ENCODE results near the gene BANP.
"Not testable (repeated sequence)": the region's sequence is repeated elsewhere in the genome, so short reads cannot be mapped to it uniquely, and the experiment has no call there.

BANP gene

GRCh38 chr16:88101623-88102105 lies 150.4 kb downstream of the BANP start:
- DNase-seq (ENCODE audit: low read depth in 2 of 2), result not testable (repeated sequence)

DNA sequence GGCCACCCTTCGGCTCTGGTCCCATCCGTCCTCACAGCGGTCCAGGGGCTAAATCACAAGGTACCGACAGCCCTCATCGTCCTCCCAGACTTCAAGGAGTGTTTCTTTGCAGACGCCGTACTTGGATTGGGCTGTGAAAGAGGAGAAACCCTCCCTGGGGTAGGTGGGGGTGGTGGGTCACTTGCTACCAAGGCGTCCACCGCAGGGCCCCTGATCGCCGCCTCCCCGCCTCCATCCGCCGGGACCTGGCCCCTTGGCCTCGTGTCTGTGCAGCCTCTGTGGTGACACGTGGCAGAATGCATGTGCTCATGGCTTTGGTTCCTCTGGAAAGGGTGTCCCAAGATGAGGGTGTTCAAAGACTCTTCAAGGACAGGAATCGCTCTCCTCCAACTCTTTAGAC lies 151.4 kb downstream of the BANP start:
- DNase-seq (ENCODE audit: low read depth in 2 of 2), result no peak

DNA sequence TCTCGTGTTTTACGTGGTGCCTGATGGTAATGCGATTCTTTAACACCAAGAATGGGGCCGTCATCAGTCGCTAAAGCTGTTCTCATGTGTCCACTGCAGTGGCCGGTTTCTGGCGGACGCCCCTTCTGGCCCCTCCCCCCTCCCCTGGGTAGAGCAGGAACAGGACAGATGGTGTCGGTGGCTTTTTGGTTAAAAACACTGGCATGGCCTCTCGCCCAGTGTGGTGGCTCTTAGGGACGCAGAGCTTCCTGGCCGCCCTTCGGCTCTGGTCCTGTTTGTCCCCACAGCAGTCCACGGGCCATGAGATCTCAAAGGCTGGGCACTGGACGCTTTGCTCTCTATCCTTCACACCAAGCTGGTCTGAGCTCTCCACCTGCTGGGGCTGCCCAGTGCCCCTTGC lies 151.8 kb downstream of the BANP start:
- no peak for DNase-seq (ENCODE audit: low read depth in 2 of 2)

DNA sequence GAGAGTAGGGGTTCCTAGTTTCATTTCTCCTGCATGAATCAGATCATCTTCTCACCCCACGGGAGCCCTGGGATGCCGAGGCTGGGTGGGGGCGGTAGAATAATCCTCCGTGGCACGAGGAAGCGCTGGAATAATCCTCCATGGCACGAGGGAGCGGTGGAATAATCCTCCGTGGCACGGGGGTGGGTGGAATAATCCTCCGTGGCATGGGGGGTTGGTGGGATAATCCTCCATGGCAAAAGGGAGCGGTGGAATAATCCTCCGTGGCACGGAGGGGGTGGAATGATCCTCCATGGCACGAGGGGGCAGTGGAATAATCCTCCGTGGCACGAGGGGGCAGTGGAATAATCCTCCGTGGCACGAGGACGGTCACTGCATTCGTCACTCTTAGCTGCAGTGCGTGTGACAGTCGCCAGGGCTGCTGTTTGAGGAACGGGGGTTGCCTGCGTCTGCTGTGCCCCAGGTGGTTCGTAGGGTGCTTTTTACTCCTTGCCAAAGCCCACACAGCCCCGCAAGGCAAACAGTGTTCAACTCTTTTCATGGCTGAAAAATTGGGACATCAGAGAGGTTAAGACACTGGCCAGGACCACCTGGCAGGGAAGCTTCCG lies 152.5 kb downstream of the BANP start:
- no peak for DNase-seq (ENCODE audit: low read depth in 2 of 2)

DNA sequence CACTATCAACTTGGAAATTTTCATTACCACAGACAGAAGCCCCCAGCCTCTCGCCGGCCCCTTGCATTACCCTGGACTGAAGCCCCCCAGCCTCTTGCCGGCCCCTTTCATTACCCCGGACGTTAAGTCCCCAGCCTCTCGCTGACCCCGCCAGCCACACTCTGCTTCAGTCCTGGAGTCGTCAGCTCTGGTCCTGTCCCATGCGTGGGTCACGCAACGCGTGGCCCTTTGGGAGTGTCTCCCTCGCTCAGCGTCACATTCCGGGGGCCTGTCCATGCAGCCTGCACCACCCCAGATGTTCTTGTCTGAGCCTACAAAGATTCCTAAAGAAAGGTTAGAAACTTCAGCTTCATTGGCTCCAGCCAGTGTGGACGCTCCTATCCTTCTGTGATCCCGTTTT lies 153.1 kb downstream of the BANP start:
- DNase-seq (ENCODE audit: low read depth in 2 of 2), result not testable (repeated sequence)

DNA sequence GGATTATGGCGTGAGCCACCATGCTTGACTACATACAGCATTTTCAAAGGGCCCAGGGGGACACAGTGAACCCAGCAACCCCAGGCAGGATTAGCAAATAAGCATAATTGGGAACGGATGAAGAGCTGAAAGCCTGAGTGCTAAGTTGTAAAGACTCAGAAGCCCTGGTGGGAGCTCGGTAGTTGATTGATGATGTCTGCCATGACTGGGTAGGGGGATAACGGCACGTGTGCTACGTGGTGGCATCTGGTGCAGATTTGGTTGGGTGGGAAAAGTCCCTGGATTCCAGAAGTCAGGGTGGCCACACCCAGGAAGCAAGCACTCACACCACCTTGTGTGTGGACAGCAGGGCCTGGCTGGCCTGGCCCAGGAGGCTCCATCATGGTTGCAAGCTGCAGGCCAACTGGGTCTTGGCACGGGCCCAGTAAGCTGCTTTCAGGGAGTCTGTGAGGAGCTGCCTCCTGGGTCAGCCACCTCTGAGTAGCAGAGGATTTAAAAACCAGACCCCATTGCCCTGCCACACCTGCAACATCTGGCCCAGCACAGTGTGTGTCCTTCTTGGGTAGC lies 154.4 kb downstream of the BANP start:
- not testable (repeated sequence) for DNase-seq (ENCODE audit: low read depth in 2 of 2)

DNA sequence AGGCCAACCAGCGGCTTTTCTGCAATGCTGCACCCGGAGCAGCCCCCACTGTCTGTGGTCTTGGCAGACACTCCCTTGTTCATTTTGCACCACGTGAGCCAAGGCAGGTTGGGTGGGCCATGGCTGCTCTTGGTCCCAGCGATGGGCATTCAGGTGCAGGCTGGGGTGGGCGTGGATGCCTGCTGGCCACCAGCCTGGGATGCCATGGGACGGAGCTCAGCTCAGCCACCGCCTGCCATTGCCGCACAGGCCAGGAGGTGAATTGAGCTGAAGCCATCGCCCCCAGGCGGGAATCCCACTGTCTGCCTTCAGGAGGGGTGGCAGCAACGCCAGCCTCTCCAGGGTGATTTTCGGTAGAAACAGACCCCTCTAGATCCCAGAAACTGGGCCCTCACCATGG lies 155.3 kb downstream of the BANP start:
- not testable (repeated sequence) for DNase-seq (ENCODE audit: low read depth in 2 of 2)

- no peak for DNase-seq (ENCODE audit: low read depth in 2 of 2)
Observed at GRCh38 chr16:88108762-88109161, 157.5 kb downstream of the BANP start.

DNA sequence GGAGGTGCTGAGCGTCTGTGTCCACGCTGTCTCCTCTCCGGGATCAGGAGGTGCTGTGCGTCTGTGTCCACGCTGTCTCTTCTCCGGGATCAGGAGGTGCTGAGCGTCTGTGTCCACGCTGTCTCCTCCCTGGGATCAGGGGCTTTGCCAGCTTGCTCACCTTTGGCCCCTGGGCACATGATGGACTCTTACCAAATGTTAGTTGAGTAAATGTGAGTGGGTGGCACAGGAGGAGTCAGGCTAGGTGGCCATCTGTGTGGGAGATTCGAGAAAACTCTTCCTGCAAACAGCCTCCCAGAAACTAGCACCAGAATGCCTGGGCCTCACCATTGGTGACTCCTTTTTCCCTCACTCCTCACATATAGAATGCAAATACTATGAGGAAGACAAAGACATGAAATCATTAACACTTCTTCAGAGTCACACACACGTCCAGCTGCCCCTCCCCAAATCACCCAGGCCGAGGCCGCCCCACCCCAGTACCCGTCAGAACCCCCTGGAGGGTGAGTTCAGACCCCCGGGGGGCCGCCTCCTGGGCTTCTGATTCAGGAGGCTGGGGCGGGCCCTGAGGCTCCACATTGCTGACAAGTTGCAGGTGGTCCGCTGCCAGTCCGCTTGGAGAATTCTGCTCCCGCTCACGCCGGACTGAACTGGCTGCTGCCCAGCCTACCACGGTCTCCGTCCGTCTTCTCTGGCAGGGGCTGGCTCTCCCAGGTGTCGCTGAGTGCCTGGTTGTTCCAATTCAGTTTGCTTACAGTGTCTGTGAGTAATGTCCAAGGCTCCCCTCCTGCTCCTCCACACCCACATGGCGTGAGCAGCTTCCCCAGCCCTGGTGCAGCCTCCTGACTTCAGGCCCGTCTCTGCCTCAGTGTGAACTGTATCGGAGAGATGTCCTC lies 158.7 kb downstream of the BANP start:
- DNase-seq (ENCODE audit: low read depth in 2 of 2), result not testable (repeated sequence)

GRCh38 chr16:88110875-88111494 lies 159.8 kb downstream of the BANP start:
- not testable (repeated sequence) for DNase-seq (ENCODE audit: low read depth in 2 of 2)

DNA sequence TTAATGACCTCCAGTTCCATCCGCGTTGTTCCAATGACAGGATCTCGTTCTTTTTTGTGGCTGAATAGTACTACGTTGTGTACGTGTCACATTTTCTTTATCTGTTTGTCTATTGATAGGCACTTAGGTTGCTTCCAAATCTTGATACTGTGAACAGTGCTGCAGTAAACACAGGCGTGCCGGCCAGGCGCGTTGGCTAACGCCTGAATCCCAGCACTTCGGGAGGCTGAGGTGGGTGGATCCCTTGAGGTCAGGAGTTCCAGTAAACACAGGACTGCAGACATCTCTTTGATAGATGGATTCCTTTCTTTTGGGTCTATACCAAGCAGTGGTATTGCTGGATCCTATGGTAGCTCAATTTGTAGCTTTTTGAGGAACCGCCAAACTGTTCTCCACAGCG lies 160.7 kb downstream of the BANP start:
- DNase-seq (ENCODE audit: low read depth in 2 of 2), result not testable (repeated sequence)

GRCh38 chr16:88113545-88114045 lies 162.4 kb downstream of the BANP start:
- DNase-seq (ENCODE audit: low read depth in 2 of 2), result no peak

DNA sequence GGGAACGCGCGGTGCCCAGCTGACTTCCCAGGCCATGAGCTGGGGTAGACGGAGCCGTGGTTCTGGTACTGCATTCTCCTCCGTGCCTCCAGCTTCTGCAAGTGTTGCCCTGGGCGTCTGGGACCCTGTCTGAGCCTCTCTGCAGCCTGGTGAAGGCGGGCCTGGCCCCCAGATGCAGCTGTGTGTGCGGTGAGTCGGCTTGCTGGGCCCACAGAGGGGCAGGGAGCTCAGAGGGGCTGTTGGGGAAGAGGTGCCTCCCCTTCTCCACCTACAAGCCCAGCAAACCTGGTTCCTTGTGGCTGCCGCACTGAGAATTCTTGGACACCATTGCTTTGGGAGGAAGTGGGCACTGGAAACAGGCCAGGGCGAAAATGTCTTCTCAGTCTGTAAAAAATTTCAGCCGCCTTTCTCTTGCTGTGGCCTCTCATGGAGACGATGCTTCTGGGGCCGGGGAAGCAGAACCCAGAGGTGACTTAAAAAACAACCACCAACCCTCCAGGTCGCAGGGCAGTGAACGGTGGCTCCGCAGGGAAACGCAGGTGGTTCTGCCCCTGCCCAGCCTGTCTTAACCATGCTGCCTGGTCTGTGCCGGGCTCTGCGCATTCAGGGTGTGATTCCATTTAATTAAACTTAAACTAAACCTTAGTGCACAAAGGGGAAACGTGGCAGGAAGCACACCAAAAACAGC lies 163.5 kb downstream of the BANP start:
- not testable (repeated sequence) for DNase-seq (ENCODE audit: low read depth in 2 of 2)

DNA sequence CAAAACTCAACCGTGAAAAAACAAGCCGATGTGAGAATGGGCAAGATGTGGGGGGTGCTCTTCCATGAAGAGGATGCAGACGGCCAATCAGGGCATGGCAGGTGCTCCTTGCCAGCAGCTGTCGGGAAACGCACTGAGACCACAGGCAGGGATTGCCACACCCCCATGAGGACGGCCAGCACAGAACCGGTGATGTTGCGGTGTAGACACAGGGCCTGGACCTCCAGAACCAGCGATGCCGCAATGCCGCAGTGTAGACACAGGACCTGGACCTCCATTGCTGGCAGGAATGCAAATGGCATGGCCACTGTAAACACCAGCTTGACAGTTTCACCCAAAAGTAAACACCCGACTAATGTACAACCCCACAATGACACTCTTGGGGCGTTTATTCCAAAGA lies 164.9 kb downstream of the BANP start:
- no peak for DNase-seq (ENCODE audit: low read depth in 2 of 2)

- no peak for DNase-seq (ENCODE audit: low read depth in 2 of 2)
Observed at GRCh38 chr16:88117476-88117868, 166.2 kb downstream of the BANP start.

DNA sequence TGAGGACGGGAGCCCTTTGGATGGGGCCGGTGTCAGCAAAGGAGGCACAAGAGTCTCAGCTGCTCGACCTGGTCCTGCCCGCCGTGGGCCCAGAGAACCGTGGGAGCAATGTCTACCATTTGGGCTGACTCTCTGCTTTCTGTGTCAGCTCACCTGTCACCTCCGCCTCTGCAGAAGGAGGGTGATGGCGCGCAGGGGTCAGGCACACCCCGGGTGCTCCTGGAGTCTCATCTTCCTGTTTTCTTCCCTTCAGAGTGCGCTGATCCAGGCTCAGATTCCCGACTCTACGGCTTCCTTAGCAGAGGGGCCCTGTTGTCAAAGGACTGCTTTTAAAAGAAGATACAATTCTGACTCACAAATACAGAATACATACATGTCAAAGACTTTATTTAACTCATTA lies 167.1 kb downstream of the BANP start:
- no peak for DNase-seq (ENCODE audit: low read depth in 2 of 2)

GRCh38 chr16:88118852-88119741 lies 167.9 kb downstream of the BANP start:
- not testable (repeated sequence) for DNase-seq (ENCODE audit: low read depth in 2 of 2)

DNA sequence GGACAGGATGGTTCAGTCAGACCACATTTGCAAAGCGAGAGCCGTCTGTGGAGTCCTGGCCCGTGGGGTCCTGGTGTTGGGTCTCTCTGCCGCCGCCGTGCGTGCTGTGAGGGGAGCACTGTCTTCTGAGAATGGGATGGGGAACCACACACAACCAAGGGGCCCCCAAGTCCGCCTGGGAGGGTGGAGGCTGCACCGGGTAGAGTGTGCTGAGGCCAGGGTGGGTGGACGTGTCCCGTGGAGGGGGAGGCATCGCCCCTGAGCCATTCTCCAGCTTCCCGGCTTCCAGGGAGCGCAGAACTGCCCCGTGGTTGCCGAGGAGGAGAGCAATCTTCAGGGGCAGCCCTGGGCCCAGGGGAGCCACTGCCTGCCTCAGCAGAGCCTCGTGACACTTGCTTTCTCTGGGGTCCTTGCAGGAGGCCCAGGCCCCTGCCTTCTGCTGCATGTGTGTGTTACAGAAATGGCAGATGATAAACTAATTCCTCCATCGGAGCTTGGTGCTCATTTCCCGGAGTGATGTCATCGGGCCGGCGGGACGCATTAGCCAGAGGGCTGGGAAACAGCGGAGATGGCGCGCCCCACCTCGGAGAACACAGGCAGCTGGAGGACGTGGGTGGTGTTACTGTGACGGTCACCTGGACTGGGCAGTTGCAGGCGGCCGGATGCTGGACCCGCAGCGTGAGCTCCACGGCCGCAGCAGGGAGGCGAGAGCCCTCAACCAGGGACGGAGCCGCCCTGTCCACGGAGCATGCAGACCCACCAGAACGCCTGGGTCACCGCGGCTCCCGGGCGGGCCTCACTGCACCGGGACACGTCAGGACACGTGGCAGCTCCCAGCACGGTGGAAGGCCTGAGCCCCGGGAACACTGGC lies 168.9 kb downstream of the BANP start:
- DNase-seq (ENCODE audit: low read depth in 2 of 2), result not testable (repeated sequence)

- no peak for DNase-seq (ENCODE audit: low read depth in 2 of 2)
Observed at GRCh38 chr16:88120812-88121211, 169.6 kb downstream of the BANP start.

Measured in stimulated activated CD4-positive, alpha-beta T cell treated with anti-CD3 and anti-CD28 coated beads, Interleukin-15, amount 100 ng/mL, for 48 hours (primary cell).